GM12878 (cell line): ENCODE results near the gene CCL4L2. TPM values are rescaled to one million over a fixed set of nuclear protein-coding genes. Genes with fewer than 3 reads are reported as not detected.
"Not testable (repeated sequence)": the region's sequence is repeated elsewhere in the genome, so short reads cannot be mapped to it uniquely, and the experiment has no call there.

Experiments used
- ATAC-seq: fragments of 200-7000 bp; cut with Tn5 transposase; 3 replicates; pipeline ENCODE4 v1.9.1; 2020; ENCODE audit warnings: mild to moderate bottlenecking, moderate library complexity
- BruUV-seq: library from RNA; stranded (reverse); fragments of 400-500 nt; replicated peaks from 2 replicates; lab custom pipeline; 2021; lab: Mats Ljungman, UMichigan
- CTCF ChIA-PET: fragments of 300-600 bp; sonication (Branson Sonifier 250); formaldehyde crosslinking; extraction: SDS; loops from one replicate; lab custom pipeline; 2021; ENCODE audit warnings: inconsistent platforms; lab: Yijun Ruan, JAX
- POLR2A ChIA-PET: fragments of 350-600 bp; formaldehyde crosslinking; extraction: SDS; loops from one replicate; lab custom pipeline; 2021; ENCODE audit warnings: inconsistent platforms; lab: Charles Lee
- RAD21 ChIA-PET: fragments of 300-600 bp; sonication (Branson Sonifier 250); formaldehyde crosslinking; loops from one replicate; lab custom pipeline; 2023; ENCODE audit warnings: antibody characterized with exemption; ENCODE audit not compliant: unreplicated experiment; lab: Charles Lee
- SMC1A ChIA-PET: fragments of 300-600 bp; sonication (Branson Sonifier 250); formaldehyde crosslinking; loops from one replicate; lab custom pipeline; 2023; ENCODE audit not compliant: unreplicated experiment, uncharacterized antibody; lab: Charles Lee
- DNase-seq: peaks from one replicate; pipeline ENCODE4 v3.0.0-alpha.2; 2011; ENCODE audit warnings: low read depth, low spot score
- FAIRE-seq: peaks from 3 replicates; lab custom pipeline; 2011; peaks lifted over from hg19 to GRCh38; lab: Jason Lieb, UNC
- H2AFZ ChIP-seq: 2 replicates; pipeline ENCODE4 v1.6.0; 2011; ENCODE audit warnings: low read depth, low read length, control low read depth; ENCODE audit not compliant: control insufficient read depth
- H3K27ac ChIP-seq: 2 replicates; pipeline ENCODE4 v1.5.1; 2011; ENCODE audit warnings: control low read depth; ENCODE audit not compliant: control insufficient read depth, insufficient read depth
- H3K27me3 ChIP-seq, 2 experiments: replicated peaks in 1 of 2; 2 replicates each; pipeline versions ENCODE4 v1.6.0 to v1.6.1; 2011; ENCODE audit warnings: low read length in 1 of 2; ENCODE audit not compliant: control insufficient read depth in 2 of 2, insufficient read depth in 2 of 2
- H3K36me3 ChIP-seq, 2 experiments: 2 replicates each; pipeline ENCODE4 v1.5.1; 2011; ENCODE audit warnings: low read length in 1 of 2; ENCODE audit not compliant: control insufficient read depth in 2 of 2, insufficient read depth in 2 of 2
- H3K4me1 ChIP-seq: 2 replicates; pipeline ENCODE4 v1.6.1; 2011; ENCODE audit warnings: mild to moderate bottlenecking, low read length, moderate library complexity, mixed read lengths; ENCODE audit not compliant: control insufficient read depth, insufficient read depth
- H3K4me2 ChIP-seq: 2 replicates; pipeline ENCODE4 v1.6.0; 2011; ENCODE audit warnings: control low read depth; ENCODE audit not compliant: control insufficient read depth, insufficient read depth
- H3K4me3 ChIP-seq: fragments of 200-600 bp; sonication (generic); 2 replicates; pipeline ENCODE4 v1.5.1; 2016
- H3K79me2 ChIP-seq: 2 replicates; pipeline ENCODE4 v1.6.0; 2011; ENCODE audit warnings: low read length; ENCODE audit not compliant: control insufficient read depth, insufficient read depth
- H3K9ac ChIP-seq: 2 replicates; pipeline ENCODE4 v1.8.0; 2011; ENCODE audit warnings: low read length, control low read depth, mixed read lengths; ENCODE audit not compliant: control insufficient read depth, insufficient read depth
- H3K9me3 ChIP-seq: replicated peaks from 3 replicates; pipeline ENCODE4 v1.5.1; 2011; ENCODE audit warnings: mild to moderate bottlenecking, low read length; ENCODE audit not compliant: control insufficient read depth, insufficient read depth
- H4K20me1 ChIP-seq: 2 replicates; pipeline ENCODE4 v1.6.0; 2011; ENCODE audit not compliant: control insufficient read depth, insufficient read depth
- WGBS: methylation state at CpG from one replicate; pipeline ENCODE4 v1.1.6; 2016; ENCODE audit warnings: low lambda C conversion rate; ENCODE audit not compliant: insufficient replicate concordance, insufficient coverage; ENCODE audit errors: missing lambda C conversion rate; 5-methylcytosine and 5-hydroxymethylcytosine counted together
- in situ Hi-C: fragments of 300-500 bp; cut with MboI; formaldehyde crosslinking; loops from 9 replicates; pipeline ENCODE4 v1.14.3; 2018; ENCODE audit warnings: mixed read lengths
- intact Hi-C: fragments of 100-400 bp; cut with micrococcal nuclease; formaldehyde crosslinking; loops from one replicate; pipeline ENCODE4 v1.14.2; 2022; ENCODE audit not compliant: unreplicated experiment
- polyA plus RNA-seq, 11 experiments: library from polyadenylated mRNA; depleted of rRNA in 4 of 11; unstranded in 6 of 11; stranded (reverse) in 5 of 11; fragments of >200 nt; fragmentation: Nextera tagmentation in 4 of 11; fragmentation: Illumina TruSeq in 1 of 11; extraction: Ambion mirVana in 4 of 11; extraction: Trizol in 1 of 11; gene quantifications; 1 replicate in 1 of 11; 2 replicates in 10 of 11; pipeline versions ENCODE4 v1.2.1 to v1.2.3, GENCODE V29; 2011 to 2016; ENCODE audit warnings: inconsistent platforms in 2 of 11, missing spikeins in 2 of 11, low read depth in 1 of 11
- total RNA-seq, 4 experiments: library from RNA; depleted of rRNA in 3 of 4; stranded (reverse); fragments of >200 nt in 3 of 4; fragmentation: Illumina TruSeq in 1 of 4; extraction: Trizol in 1 of 4; gene quantifications; 2 replicates each; pipeline versions ENCODE4 v1.2.1 to v1.2.3, GENCODE V29; 2013 to 2021

CCL4L2 gene
- total and polyA plus RNA-seq, 10 of the 15 experiments (the other 5 are each of a cell fraction or from before 2014, with no cell fraction given) = 2.3 to 275 (median 14.5) TPM

GRCh38 chr17:36221581-36222100, 10.8 kb downstream of the CCL4L2 start:
- POLR2A ChIA-PET, DNase-seq, intact Hi-C loops, H4K20me1 ChIP-seq, H3K9me3 ChIP-seq, BruUV-seq, SMC1A ChIA-PET, H3K4me2 ChIP-seq, H3K79me2 ChIP-seq, in situ Hi-C loops, H3K9ac ChIP-seq, H3K36me3 ChIP-seq, H3K4me1 ChIP-seq, RAD21 ChIA-PET, H3K4me3 ChIP-seq, H3K27me3 ChIP-seq, CTCF ChIA-PET, ATAC-seq, FAIRE-seq, H2AFZ ChIP-seq, H3K27ac ChIP-seq: not testable (repeated sequence)
- 41% methylated on average over 4 of the region's 4 CpGs for WGBS

GRCh38 chr17:36222967-36223366, 12.1 kb downstream of the CCL4L2 start:
- in situ Hi-C loops, H3K9ac ChIP-seq, RAD21 ChIA-PET, SMC1A ChIA-PET, ATAC-seq, H3K36me3 ChIP-seq, POLR2A ChIA-PET, H3K9me3 ChIP-seq, DNase-seq, BruUV-seq, CTCF ChIA-PET, intact Hi-C loops, H3K27ac ChIP-seq, H3K79me2 ChIP-seq, H3K4me1 ChIP-seq, H2AFZ ChIP-seq, H3K4me3 ChIP-seq, H4K20me1 ChIP-seq, H3K4me2 ChIP-seq, H3K27me3 ChIP-seq, FAIRE-seq: not testable (repeated sequence)
- 96% methylated on average over 6 of the region's 12 CpGs for WGBS
